H1 (cell line): ENCODE measurements around the gene ARMC3. TPM values are rescaled to one million over a fixed set of nuclear protein-coding genes. Genes with fewer than 3 reads are reported as not detected.

Experiments used
- CTCF ChIA-PET: fragments of 300-600 bp; sonication (Branson Sonifier 250); formaldehyde crosslinking; loops from one replicate; lab custom pipeline; 2021; ENCODE audit not compliant: partially characterized antibody; lab: Charles Lee
- POLR2A ChIA-PET: fragments of 300-600 bp; sonication (Branson Sonifier 250); formaldehyde crosslinking; loops from one replicate; lab custom pipeline; 2021; ENCODE audit warnings: inconsistent platforms; ENCODE audit not compliant: partially characterized antibody; lab: Charles Lee
- DNase-seq, 2 experiments: peaks; one replicate each; pipeline versions ENCODE4 v3.0.0 to v3.0.0-alpha.2; 2010 to 2022; ENCODE audit warnings: low spot score in 2 of 2, low read depth in 1 of 2, mixed read lengths in 1 of 2
- FAIRE-seq: peaks from 2 replicates; lab custom pipeline; 2011; peaks lifted over from hg19 to GRCh38; lab: Jason Lieb, UNC
- H2AFZ ChIP-seq: 2 replicates; pipeline ENCODE4 v1.8.1; 2012; ENCODE audit warnings: low read length, inconsistent platforms
- H2AK5ac ChIP-seq: 2 replicates; pipeline ENCODE4 v1.6.1; 2013; ENCODE audit warnings: low read depth, low read length
- H2BK120ac ChIP-seq: replicated peaks from 2 replicates; pipeline ENCODE3; 2013; ENCODE audit warnings: low read depth, low read length, inconsistent platforms
- H2BK12ac ChIP-seq: 2 replicates; pipeline ENCODE4 v1.6.1; 2013; ENCODE audit warnings: low read depth, low read length
- H2BK15ac ChIP-seq: 2 replicates; pipeline ENCODE4 v1.6.1; 2013; ENCODE audit warnings: low read length
- H2BK20ac ChIP-seq: 2 replicates; pipeline ENCODE4 v1.6.1; 2013; ENCODE audit warnings: low read length
- H2BK5ac ChIP-seq: 2 replicates; pipeline ENCODE4 v1.6.1; 2013; ENCODE audit warnings: low read depth, low read length
- H3K14ac ChIP-seq: 2 replicates; pipeline ENCODE4 v1.6.1; 2013; ENCODE audit warnings: inconsistent platforms; ENCODE audit not compliant: insufficient read length
- H3K18ac ChIP-seq: 2 replicates; pipeline ENCODE4 v1.6.1; 2013; ENCODE audit warnings: low read length; ENCODE audit errors: extremely low read depth
- H3K23ac ChIP-seq: 2 replicates; pipeline ENCODE4 v1.6.1; 2013; ENCODE audit warnings: inconsistent platforms; ENCODE audit not compliant: insufficient read length
- H3K23me2 ChIP-seq: 2 replicates; pipeline ENCODE4 v1.6.1; 2013; ENCODE audit warnings: low read depth, low read length
- H3K27ac ChIP-seq: 2 replicates; pipeline ENCODE4 v1.6.1; 2011; ENCODE audit warnings: low read depth, low read length, inconsistent platforms
- H3K27me3 ChIP-seq, 4 experiments: replicated peaks in 1 of 4; 1 replicate in 1 of 4; 2 replicates in 3 of 4; pipeline versions ENCODE4 v1.6.1 to v1.8.1; 2011 to 2013; ENCODE audit warnings: low read length in 3 of 4, mild to moderate bottlenecking in 3 of 4, inconsistent platforms in 2 of 4, mixed read lengths in 2 of 4, moderate library complexity in 1 of 4; ENCODE audit not compliant: control insufficient read depth in 3 of 4, insufficient read depth in 3 of 4; ENCODE audit errors: extremely low read depth in 1 of 4
- H3K36me3 ChIP-seq, 4 experiments: 2 replicates each; pipeline versions ENCODE4 v1.6.1 to v1.8.1; 2011 to 2013; ENCODE audit warnings: mild to moderate bottlenecking in 4 of 4, low read length in 3 of 4, moderate library complexity in 2 of 4, control low read depth in 1 of 4, inconsistent platforms in 1 of 4; ENCODE audit not compliant: insufficient read depth in 4 of 4, control insufficient read depth in 2 of 4
- H3K4ac ChIP-seq: replicated peaks from 2 replicates; pipeline ENCODE3; 2013; ENCODE audit warnings: low read length, low read depth, mixed read lengths, inconsistent platforms; ENCODE audit not compliant: insufficient read length
- H3K4me1 ChIP-seq, 4 experiments: replicated peaks in 1 of 4; 1 replicate in 1 of 4; 2 replicates in 3 of 4; pipeline versions ENCODE4 v1.6.1 to v1.8.1; 2011 to 2013; ENCODE audit warnings: low read length in 3 of 4, inconsistent platforms in 2 of 4, mixed read lengths in 1 of 4; ENCODE audit not compliant: insufficient read depth in 4 of 4, control insufficient read depth in 3 of 4
- H3K4me2 ChIP-seq, 2 experiments: 2 replicates each; pipeline versions ENCODE4 v1.6.1 to v1.8.1; 2011 to 2013; ENCODE audit warnings: low read depth in 2 of 2, low read length in 2 of 2, control low read depth in 1 of 2, inconsistent platforms in 1 of 2, mild to moderate bottlenecking in 1 of 2; ENCODE audit not compliant: insufficient read depth in 1 of 2
- H3K4me3 ChIP-seq, 4 experiments: fragments of 200-600, 300-600 bp in 1 of 4; sonication (generic), shearing (Covaris generic), sonication (Bioruptor Twin) in 1 of 4; 2 replicates each; pipeline versions ENCODE4 v1.5.1 to v1.8.1; 2011 to 2016; ENCODE audit warnings: low read length in 4 of 4, low read depth in 3 of 4, control low read depth in 2 of 4, inconsistent platforms in 2 of 4, mild to moderate bottlenecking in 2 of 4, mixed read lengths in 1 of 4, moderate library complexity in 1 of 4; ENCODE audit not compliant: insufficient read depth in 2 of 4; ENCODE audit errors: extremely low read depth in 1 of 4
- H3K56ac ChIP-seq: replicated peaks from 2 replicates; pipeline ENCODE3; 2013; ENCODE audit warnings: low read depth, mild to moderate bottlenecking, mixed read lengths, low read length, inconsistent platforms; ENCODE audit not compliant: insufficient read length
- H3K79me1 ChIP-seq: 2 replicates; pipeline ENCODE4 v1.6.1; 2013; ENCODE audit warnings: low read depth, low read length, control low read depth
- H3K79me2 ChIP-seq, 2 experiments: 2 replicates each; pipeline versions ENCODE4 v1.6.1 to v1.8.1; 2012 to 2013; ENCODE audit warnings: low read length in 2 of 2, mild to moderate bottlenecking in 2 of 2, inconsistent platforms in 1 of 2; ENCODE audit not compliant: insufficient read depth in 2 of 2, control insufficient read depth in 1 of 2
- H3K9ac ChIP-seq, 4 experiments: replicated peaks in 1 of 4; 1 replicate in 1 of 4; 2 replicates in 3 of 4; pipeline versions ENCODE4 v1.6.1 to v1.8.1; 2011 to 2013; ENCODE audit warnings: low read depth in 3 of 4, low read length in 3 of 4, control low read depth in 2 of 4, mild to moderate bottlenecking in 2 of 4, moderate library complexity in 2 of 4, inconsistent platforms in 1 of 4; ENCODE audit errors: extremely low read depth in 1 of 4
- H3K9me3 ChIP-seq, 2 experiments: 2 replicates each; pipeline versions ENCODE4 v1.6.1 to v1.8.1; 2012 to 2013; ENCODE audit warnings: mild to moderate bottlenecking in 2 of 2, moderate library complexity in 2 of 2, control low read depth in 1 of 2, inconsistent platforms in 1 of 2, low read depth in 1 of 2, low read length in 1 of 2, mixed read lengths in 1 of 2; ENCODE audit not compliant: insufficient read depth in 2 of 2
- H4K20me1 ChIP-seq, 2 experiments: replicated peaks in 1 of 2; 2 replicates each; pipeline versions ENCODE3 to v1.8.1; 2011 to 2013; ENCODE audit warnings: inconsistent platforms in 2 of 2, low read length in 2 of 2, mild to moderate bottlenecking in 1 of 2; ENCODE audit not compliant: insufficient read depth in 2 of 2, control insufficient read depth in 1 of 2
- H4K5ac ChIP-seq: 2 replicates; pipeline ENCODE4 v1.6.1; 2013; ENCODE audit warnings: low read length, low read depth, mixed read lengths, inconsistent platforms; ENCODE audit not compliant: insufficient read length
- H4K8ac ChIP-seq: 2 replicates; pipeline ENCODE4 v1.8.0; 2013; ENCODE audit warnings: mild to moderate bottlenecking, moderate library complexity, low read length, inconsistent platforms; ENCODE audit not compliant: insufficient read depth; ENCODE audit errors: extremely low read depth
- H4K91ac ChIP-seq: replicated peaks from 2 replicates; pipeline ENCODE3; 2013; ENCODE audit warnings: low read length, mixed read lengths, inconsistent platforms; ENCODE audit not compliant: insufficient read length
- BCL11A ChIP-seq, 2 experiments: IDR thresholded peaks; one replicate each; pipeline ENCODE4 v1.6.1; 2011; ENCODE audit warnings: low read depth in 2 of 2, low read length in 2 of 2, mild to moderate bottlenecking in 2 of 2
- EP300 ChIP-seq, 2 experiments: IDR thresholded peaks; 1 replicate in 1 of 2; 2 replicates in 1 of 2; pipeline ENCODE4 v1.6.1; 2011 to 2012; ENCODE audit warnings: low read depth in 2 of 2, low read length in 2 of 2, mild to moderate bottlenecking in 2 of 2, borderline replicate concordance in 1 of 2, inconsistent platforms in 1 of 2, moderate library complexity in 1 of 2
- SUZ12 ChIP-seq: fragments of 200-600 bp; sonication (generic); IDR thresholded peaks from 2 replicates; pipeline ENCODE4 v1.6.1; 2012; ENCODE audit warnings: mild to moderate bottlenecking, inconsistent platforms, low read length, moderate library complexity, mixed read lengths
- WGBS, 2 experiments: shearing (Covaris generic) in 1 of 2; methylation state at CpG; one replicate each; pipeline versions ENCODE4 v1.1.6 to v1.1.7; 2013 to 2015; ENCODE audit warnings: low lambda C conversion rate in 2 of 2, mixed read lengths in 2 of 2, inconsistent platforms in 1 of 2, low coverage in 1 of 2, missing lambda C conversion rate in 1 of 2; ENCODE audit not compliant: insufficient replicate concordance in 2 of 2, insufficient coverage in 1 of 2, insufficient read length in 1 of 2; ENCODE audit errors: extremely low coverage in 1 of 2, missing lambda C conversion rate in 1 of 2; 5-methylcytosine and 5-hydroxymethylcytosine counted together
- polyA plus RNA-seq, 7 experiments: library from polyadenylated mRNA; depleted of rRNA in 3 of 7; stranded (reverse) in 5 of 7; unstranded in 2 of 7; fragments of >200 nt in 5 of 7; fragments of 200-250 nt in 2 of 7; gene quantifications; 1 replicate in 5 of 7; 2 replicates in 1 of 7; 4 replicates in 1 of 7; pipeline versions ENCODE4 v1.2.1 to v1.2.3, GENCODE V29; 2011 to 2013; ENCODE audit warnings: missing spikeins in 2 of 7, mixed read lengths in 2 of 7
- total RNA-seq: library from RNA; stranded (reverse); fragmentation: NEBNext Ultra II Directional; extraction: Animal tissue kit (Norgen Biotek cat#: 25700); gene quantifications from 2 replicates; pipeline ENCODE4 v1.2.1, GENCODE V29; 2021

The ARMC3 gene
- total and polyA plus RNA-seq, 2 of the 8 experiments (the other 6 are each of a cell fraction or from before 2014, with no cell fraction given): 0.15 TPM

- Histone ChIP-seq H3K4ac (no peak overlapping the region), H3K27ac (no peak overlapping the region), H3K79me1 (no peaks in the 10 kb centered on the region), H4K20me1 (no peaks in the 10 kb centered on the region), H3K23me2 (no peaks in the 10 kb centered on the region), H2AK5ac (no peak overlapping the region), H3K9me3 (peaks cover 0 to 3% of the 10 kb centered on the region in 2 experiments; a peak in 1 of 4 replicates), H3K79me2 (no peaks in the 10 kb centered on the region), H3K56ac (no peak overlapping the region), H3K4me1 (no peaks in the 10 kb centered on the region), H2AFZ (no peak overlapping the region), H3K18ac (no peak overlapping the region), H4K8ac (no peak overlapping the region), H3K27me3 (no peaks in the 10 kb centered on the region), H3K9ac (no peak overlapping the region), H3K14ac (no peak overlapping the region), H3K23ac (no peak overlapping the region), H2BK120ac (no peak overlapping the region), H3K4me3 (no peak overlapping the region), H3K4me2 (no peak overlapping the region), H2BK12ac (no peak overlapping the region), H3K36me3 (no peaks in the 10 kb centered on the region), H2BK5ac (no peak overlapping the region), H2BK15ac (no peak overlapping the region), H2BK20ac (no peak overlapping the region), H4K91ac (no peak overlapping the region), H4K5ac (no peak overlapping the region)
- ChIA-PET CTCF (interaction anchor here (1.0 to 1.3 kb wide), 2 partner anchors 30 to 285 kb away, joined by 3 to 6 read pairs; no protein-coding TSS in a partner anchor), POLR2A (no interaction called here)
- no peak for TF ChIP-seq SUZ12
- no peak for TF ChIP-seq BCL11A (IDR thresholded peaks at IDR 0.05; ENCODE audit: low read depth in 2 of 2, low read length in 2 of 2)
- TF ChIP-seq EP300 (IDR thresholded peaks at IDR 0.05; ENCODE audit: borderline replicate concordance in 1 of 2, low read depth in 2 of 2, low read length in 2 of 2): no peak
- FAIRE-seq (no peak), DNase-seq (no peak)
- 72% methylated on average over 3 of the region's 3 CpGs; no CpG with 5 or more reads in 1 of the 2 experiments for WGBS, 2 experiments
These were observed 32.1 kb downstream of the ARMC3 start for GRCh38 chr10:22959950-22960349.
